IPS-15b (cell line): Measurements from ENCODE around the gene LRRC41.
"Not testable (repeated sequence)": the region's sequence is repeated elsewhere in the genome, so short reads cannot be mapped to it uniquely, and the experiment has no call there.

Experiments used
- H3K27me3 ChIP-seq: one replicate; pipeline ENCODE4 v1.6.1; 2013; ENCODE audit warnings: low read length; ENCODE audit not compliant: control insufficient read depth, insufficient read depth
- H3K36me3 ChIP-seq: one replicate; pipeline ENCODE4 v1.6.1; 2013; ENCODE audit warnings: low read length; ENCODE audit not compliant: control insufficient read depth, insufficient read depth
- H3K4me1 ChIP-seq: one replicate; pipeline ENCODE4 v1.6.1; 2013; ENCODE audit warnings: mild to moderate bottlenecking, low read length; ENCODE audit not compliant: control insufficient read depth, insufficient read depth
- H3K4me3 ChIP-seq: one replicate; pipeline ENCODE4 v1.5.1; 2013; ENCODE audit warnings: low read depth, low read length
- H3K9ac ChIP-seq: one replicate; pipeline ENCODE4 v1.6.1; 2013; ENCODE audit warnings: low read depth, mild to moderate bottlenecking, low read length
- H3K9me3 ChIP-seq: one replicate; pipeline ENCODE4 v1.6.1; 2013; ENCODE audit warnings: mild to moderate bottlenecking, low read length; ENCODE audit not compliant: control insufficient read depth, insufficient read depth

Gene LRRC41

GRCh38 chr1:46319301-46319700, 15.9 kb upstream of the LRRC41 start:
- H3K27me3 ChIP-seq, H3K4me3 ChIP-seq, H3K4me1 ChIP-seq, H3K9ac ChIP-seq, H3K9me3 ChIP-seq: not testable (repeated sequence)
- H3K36me3 ChIP-seq = peaks cover 22% of the 10 kb centered on the region

GRCh38 chr1:46317323-46317722, 13.9 kb upstream of the LRRC41 start:
- Histone ChIP-seq H3K9ac (no peak overlapping the region), H3K9me3 (no peaks in the 10 kb centered on the region), H3K36me3 (peaks cover 37% of the 10 kb centered on the region), H3K4me3 (no peak overlapping the region), H3K4me1 (peaks cover 4% of the 10 kb centered on the region), H3K27me3 (no peaks in the 10 kb centered on the region)

DNA sequence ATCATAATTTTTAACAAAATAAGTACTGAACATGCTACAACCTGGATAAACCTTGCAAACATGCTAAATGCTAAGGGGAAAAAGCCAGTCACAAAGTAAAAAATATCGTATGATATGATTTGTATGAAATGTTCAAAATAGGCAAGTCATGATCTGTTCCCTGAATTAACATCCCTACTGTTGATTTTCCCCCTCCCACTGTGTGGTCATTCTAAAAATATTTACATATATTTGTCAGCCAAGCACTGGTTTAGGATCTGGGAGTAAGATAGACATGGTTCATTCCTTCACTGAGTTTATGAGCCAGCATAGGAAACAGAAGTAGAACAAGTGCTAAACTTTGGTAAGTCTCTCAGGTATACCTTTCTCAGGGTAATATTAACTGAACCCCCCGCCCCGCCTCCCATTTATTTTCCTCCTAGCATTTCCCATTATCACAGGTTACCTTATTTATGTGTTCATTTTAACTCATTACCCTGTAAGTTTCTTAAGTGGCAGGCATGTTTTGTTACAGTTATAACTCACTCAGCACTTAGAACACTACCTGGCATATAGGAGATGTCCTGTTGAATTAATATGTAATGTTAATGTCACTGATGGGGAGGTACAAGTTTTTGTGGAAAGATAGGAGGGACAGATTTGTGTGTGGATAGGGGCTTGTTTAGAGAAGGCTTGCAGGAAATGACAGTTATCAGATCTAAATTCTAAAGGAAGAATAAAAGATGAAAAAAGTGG, 12.4 kb upstream of the LRRC41 start:
- H3K27me3 ChIP-seq = no peaks in the 10 kb centered on the region
- no peak overlapping the region for H3K4me3 ChIP-seq
- H3K36me3 ChIP-seq = peaks cover 46% of the 10 kb centered on the region
- H3K9ac ChIP-seq = no peak overlapping the region
- H3K9me3 ChIP-seq = no peaks in the 10 kb centered on the region
- peaks cover 2% of the 10 kb centered on the region for H3K4me1 ChIP-seq

- H3K36me3 ChIP-seq = peaks cover 43% of the 10 kb centered on the region
- H3K9ac ChIP-seq = no peak overlapping the region
- H3K9me3 ChIP-seq = no peaks in the 10 kb centered on the region
- H3K4me3 ChIP-seq = no peak overlapping the region
- no peaks in the 10 kb centered on the region for H3K27me3 ChIP-seq
- peaks cover 11% of the 10 kb centered on the region for H3K4me1 ChIP-seq
Observed at GRCh38 chr1:46310321-46310720, 6.9 kb upstream of the LRRC41 start.

GRCh38 chr1:46309401-46310159, 6.2 kb upstream of the LRRC41 start:
- Histone ChIP-seq H3K9ac (no peak overlapping the region), H3K36me3 (peaks cover 38% of the 10 kb centered on the region), H3K27me3 (no peaks in the 10 kb centered on the region), H3K9me3 (no peaks in the 10 kb centered on the region), H3K4me1 (peaks cover 11% of the 10 kb centered on the region), H3K4me3 (no peak overlapping the region)

- peak overlapping the region; percentile 30 for H3K4me3 ChIP-seq
- peaks cover 11% of the 10 kb centered on the region for H3K4me1 ChIP-seq
- no peaks in the 10 kb centered on the region for H3K27me3 ChIP-seq
- peaks cover 10% of the 10 kb centered on the region for H3K36me3 ChIP-seq
- H3K9me3 ChIP-seq = no peaks in the 10 kb centered on the region
- no peak overlapping the region for H3K9ac ChIP-seq
Observed at GRCh38 chr1:46306159-46306530, 2.7 kb upstream of the LRRC41 start.

- peaks cover 14% of the 10 kb centered on the region for H3K4me1 ChIP-seq
- H3K9me3 ChIP-seq = no peaks in the 10 kb centered on the region
- H3K27me3 ChIP-seq = no peaks in the 10 kb centered on the region
- peak overlapping the region; percentile 98 for H3K9ac ChIP-seq
- H3K4me3 ChIP-seq = peak overlapping the region; percentile 98
- no peaks in the 10 kb centered on the region for H3K36me3 ChIP-seq
Observed at GRCh38 chr1:46303872-46304326, 483 bp upstream of the LRRC41 start.

DNA sequence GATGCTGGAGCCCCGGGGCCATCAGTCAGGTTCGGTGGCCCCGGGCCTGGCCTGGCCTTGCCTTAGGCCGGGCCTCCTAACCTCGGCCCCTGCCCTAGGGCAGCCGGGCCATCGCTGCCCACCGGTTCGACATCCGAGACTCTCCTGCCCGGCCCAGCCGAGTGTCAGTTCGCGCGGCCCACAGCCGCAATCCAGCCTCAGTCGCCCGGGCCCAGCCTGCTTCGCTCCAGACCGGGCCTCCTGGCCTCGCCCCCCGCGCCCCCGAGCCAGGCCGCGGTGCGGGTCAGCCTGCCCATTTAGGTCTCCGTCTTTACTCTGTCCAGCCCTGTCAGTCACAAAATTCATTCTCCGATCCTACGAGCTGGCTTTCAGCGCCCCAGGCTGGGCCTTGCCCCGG, 777 bp downstream of the LRRC41 start:
- H3K4me1 ChIP-seq = peaks cover 11% of the 10 kb centered on the region
- H3K9me3 ChIP-seq = no peaks in the 10 kb centered on the region
- H3K36me3 ChIP-seq = peaks cover 3% of the 10 kb centered on the region

DNA sequence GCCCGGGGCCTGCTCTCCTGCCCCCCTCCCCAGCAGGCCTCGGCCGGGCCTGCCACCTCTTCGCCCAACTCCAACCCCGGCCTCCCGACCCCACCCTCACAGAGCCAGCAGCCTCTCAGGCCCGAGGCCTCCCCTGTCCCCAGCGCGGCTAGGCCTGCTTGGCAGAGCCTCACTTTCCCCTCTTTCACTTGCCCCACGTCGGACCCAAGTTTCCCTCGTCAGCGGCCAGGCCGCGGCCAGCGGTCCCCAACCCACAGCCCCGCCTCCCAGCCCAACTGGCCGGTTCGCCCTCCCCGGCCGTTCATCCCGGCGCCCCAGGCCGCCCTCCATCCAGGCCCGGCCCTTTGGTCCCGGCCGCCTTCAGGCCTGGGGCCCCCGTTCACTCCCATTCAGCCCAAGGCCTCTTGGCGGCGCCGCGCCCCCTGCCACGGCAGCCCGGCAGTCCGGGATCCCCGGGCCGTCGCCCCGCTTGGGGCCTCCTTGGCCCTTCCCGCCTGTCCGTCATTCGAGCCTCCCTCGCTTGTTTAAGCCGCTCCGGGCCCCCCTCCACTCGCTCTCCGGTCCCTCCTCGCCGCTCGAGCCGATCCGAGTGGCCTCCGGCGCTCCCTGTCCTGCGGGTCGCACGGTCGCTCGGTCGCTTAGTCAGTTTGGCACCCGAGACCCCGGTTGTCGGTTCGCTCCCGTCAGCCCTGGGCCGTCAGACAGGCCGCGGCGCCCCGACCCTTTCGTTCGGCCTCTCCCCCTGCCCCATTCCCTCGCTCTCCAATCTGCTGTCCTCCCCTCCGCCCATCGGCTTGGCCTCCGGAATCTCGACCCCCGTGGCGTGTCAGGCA, 1.4 kb downstream of the LRRC41 start:
- H3K27me3 ChIP-seq = no peaks in the 10 kb centered on the region
- H3K4me1 ChIP-seq = peaks cover 7% of the 10 kb centered on the region
- peak overlapping the region; percentile 98 for H3K4me3 ChIP-seq
- peaks cover 9% of the 10 kb centered on the region for H3K36me3 ChIP-seq
- H3K9me3 ChIP-seq = no peaks in the 10 kb centered on the region
- H3K9ac ChIP-seq = peak overlapping the region; percentile 98

More for the DNA sequence above, 777 bp downstream of the LRRC41 start:
- Histone ChIP-seq H3K4me3 (peak overlapping the region; percentile 98), H3K9ac (peak overlapping the region; percentile 98), H3K27me3 (no peaks in the 10 kb centered on the region)

GRCh38 chr1:46301406-46301807, 2.0 kb downstream of the LRRC41 start:
- Histone ChIP-seq H3K36me3 (peaks cover 9% of the 10 kb centered on the region), H3K9ac (peak overlapping the region; percentile 98), H3K27me3 (no peaks in the 10 kb centered on the region), H3K4me1 (peaks cover 7% of the 10 kb centered on the region), H3K9me3 (no peaks in the 10 kb centered on the region), H3K4me3 (peak overlapping the region; percentile 98)

DNA sequence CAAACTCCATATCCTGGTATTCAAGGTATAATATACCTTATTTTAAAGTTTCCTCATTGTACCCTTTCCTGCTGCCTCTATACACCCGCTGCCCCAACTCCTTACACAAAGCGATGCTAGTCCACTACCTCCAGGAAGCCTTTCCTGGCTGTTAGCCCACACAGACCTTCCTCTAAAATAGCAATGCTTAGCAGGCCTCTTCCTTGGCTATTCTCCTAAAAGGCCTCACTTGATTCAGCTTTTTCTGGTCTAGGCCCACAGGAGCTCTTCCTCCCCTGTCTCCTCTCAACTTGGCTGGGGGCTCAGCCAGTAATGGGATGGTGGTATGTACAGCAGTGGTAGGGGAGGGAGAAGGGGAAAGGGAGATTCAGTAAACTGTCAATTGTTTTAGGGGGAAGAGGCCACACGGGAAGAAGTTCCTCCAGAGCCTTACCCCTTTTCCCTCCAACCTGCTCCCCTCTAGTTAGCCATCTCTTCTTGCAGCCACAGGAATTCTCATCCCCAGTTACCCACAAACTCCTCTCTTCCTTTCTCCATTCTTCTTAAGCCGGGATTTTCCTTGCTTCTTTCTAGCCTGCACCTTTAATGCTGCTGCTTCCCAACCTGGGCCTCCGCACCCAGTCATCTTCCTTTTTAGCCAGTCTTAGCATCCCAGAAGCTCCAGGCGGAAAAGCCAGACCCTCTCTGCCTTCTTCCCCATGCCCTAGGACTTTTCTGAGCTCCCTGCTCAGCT, 2.6 kb downstream of the LRRC41 start:
- H3K9ac ChIP-seq = peak overlapping the region; percentile 98

More for the DNA sequence above, 2.6 kb downstream of the LRRC41 start:
- H3K36me3 ChIP-seq = peaks cover 9% of the 10 kb centered on the region
- H3K9me3 ChIP-seq = no peaks in the 10 kb centered on the region
- peak overlapping the region; percentile 98 for H3K4me3 ChIP-seq
- peaks cover 7% of the 10 kb centered on the region for H3K4me1 ChIP-seq
- H3K27me3 ChIP-seq = no peaks in the 10 kb centered on the region
